ENCODE measurements around the gene ZBTB11. TPM values are rescaled to one million over a fixed set of nuclear protein-coding genes. Genes with fewer than 3 reads are reported as not detected.

Gene ZBTB11
- polyA plus RNA-seq, 1 of the 3 experiments (the other 2 are of a cell fraction), result 4.9 TPM

GRCh38 chr3:101676765-101677435, at the start of gene ZBTB11 (continued):
- TF ChIP-seq PBX3 (IDR thresholded peaks at IDR 0.05) (peak; percentile 61), MAX (IDR thresholded peaks at IDR 0.05; ENCODE audit: low read depth) (peak; percentile 95), YY1 (IDR thresholded peaks at IDR 0.05; ENCODE audit: low read depth) (peak; percentile 99), CHD2 (IDR thresholded peaks at IDR 0.05; ENCODE audit: low read length, partially characterized antibody) (peak; percentile 58), SMC3 (IDR thresholded peaks at IDR 0.05; ENCODE audit: low read depth, low read length) (peak; percentile 33), GABPA (IDR thresholded peaks at IDR 0.05; ENCODE audit: low read depth) (peak; percentile 93), EZH2phosphoT487 (IDR thresholded peaks at IDR 0.05; ENCODE audit: borderline replicate concordance, low read depth) (no peak), FOSL2 (IDR thresholded peaks at IDR 0.05; ENCODE audit: borderline replicate concordance, low read depth) (no peak), SIN3A (IDR thresholded peaks at IDR 0.05; ENCODE audit: borderline replicate concordance, low read depth, low read length) (peak; percentile 82), NFIC (IDR thresholded peaks at IDR 0.05; ENCODE audit: borderline replicate concordance) (no peak), TEAD4 (IDR thresholded peaks at IDR 0.05; ENCODE audit: borderline replicate concordance, insufficient read depth) (0 out of 2 replicates have a peak, but pooled peaks have one; percentile 8), RAD21 (IDR thresholded peaks at IDR 0.05; ENCODE audit: low read length) (peak; percentile 56), FOXM1 (IDR thresholded peaks at IDR 0.05; ENCODE audit: low read depth) (no peak), ELF1 (IDR thresholded peaks at IDR 0.05) (peak; percentile 47; the same call in 1 of the 2 replicates), FOXJ3 (CRISPR knock-in tag; IDR thresholded peaks at IDR 0.05) (peak; percentile 15; the same call in 1 of the 2 replicates), IRF3 (IDR thresholded peaks at IDR 0.05; ENCODE audit: low read depth, low read length) (peak; percentile 19; the same call in 1 of the 2 replicates)

DNA sequence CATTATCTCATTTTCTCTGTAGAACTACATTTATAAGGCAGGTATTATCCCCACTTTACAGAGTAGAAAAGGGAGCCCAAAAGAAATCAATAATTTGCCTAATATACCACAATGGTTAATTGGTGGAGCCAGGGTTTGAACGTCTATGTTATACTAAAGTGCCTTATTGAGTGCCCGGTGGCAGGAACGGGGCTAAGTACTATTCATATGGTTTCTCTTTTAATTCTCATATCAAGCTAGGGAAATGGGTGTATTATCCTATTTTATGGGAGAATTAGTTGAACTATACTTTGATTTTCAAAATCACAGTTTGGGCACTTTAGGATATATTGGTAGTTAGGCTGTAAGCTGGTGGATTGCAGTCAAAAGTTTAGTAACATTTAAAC, 49.0 kb upstream of the ZBTB11 start:
- H3K9me3 ChIP-seq, result no peaks in the 10 kb centered on the region; the same call in 1 of the 2 replicates
- peaks cover 9% of the 10 kb centered on the region for H3F3A ChIP-seq (replicated peaks; ENCODE audit: insufficient read depth)
- peak overlapping the region; percentile 68 to 92; a peak in 2 of 4 replicates for H3K27ac ChIP-seq (ENCODE audit: low read depth in 2 of 2, low read length in 1 of 2)
- H3K9me2 ChIP-seq, result no peaks in the 10 kb centered on the region
- no peaks in the 10 kb centered on the region for H3K27me3 ChIP-seq (ENCODE audit: insufficient read depth)
- POLR2A ChIA-PET, result no interaction called here
- H3K79me2 ChIP-seq (ENCODE audit: insufficient read depth), result peaks cover 39% of the 10 kb centered on the region
- no peak for DNase-seq
- no peaks in the 10 kb centered on the region for H4K20me1 ChIP-seq (ENCODE audit: insufficient read depth)
- H3K4me2 ChIP-seq, result peak overlapping the region; percentile 94
- H3K36me3 ChIP-seq (replicated peaks in 1 of 2; ENCODE audit: control insufficient read depth in 1 of 2, insufficient read depth in 2 of 2, low read length in 1 of 2), result peaks cover 18% of the 10 kb centered on the region in 2 experiments
- peak overlapping the region; percentile 96 for H3K9ac ChIP-seq
- peak overlapping the region; percentile 95; the same call in 1 of the 2 replicates for H2AFZ ChIP-seq (ENCODE audit: low read depth)
- CTCF ChIA-PET, result no interaction called here
- 13% methylated on average over 3 of the region's 3 CpGs for WGBS (ENCODE audit: low lambda C conversion rate)
- peak overlapping the region; percentile 86 to 99 for H3K4me3 ChIP-seq (ENCODE audit: low read depth in 2 of 2, low read length in 1 of 2)
- H3K4me1 ChIP-seq (ENCODE audit: control insufficient read depth in 1 of 2, insufficient read depth in 2 of 2, low read depth in 1 of 2, low read length in 1 of 2), result peaks cover 3 to 4% of the 10 kb centered on the region in 2 experiments; a peak in 3 of 4 replicates
- no peak for TF ChIP-seq EZH2phosphoT487 (IDR thresholded peaks at IDR 0.05; ENCODE audit: borderline replicate concordance, low read depth)
- TF ChIP-seq MAX (IDR thresholded peaks at IDR 0.05; ENCODE audit: low read depth), result no peak
- no peak for TF ChIP-seq ELF1 (IDR thresholded peaks at IDR 0.05)
- TF ChIP-seq MXI1 (IDR thresholded peaks at IDR 0.05; ENCODE audit: low read depth, low read length), result no peak
- no peak for TF ChIP-seq FOXJ3 (CRISPR knock-in tag; IDR thresholded peaks at IDR 0.05)
- TF ChIP-seq NFIC (IDR thresholded peaks at IDR 0.05; ENCODE audit: borderline replicate concordance), result no peak
- TF ChIP-seq RFX5 (IDR thresholded peaks at IDR 0.05; ENCODE audit: low read length), result no peak
- TF ChIP-seq, protein P1, sequence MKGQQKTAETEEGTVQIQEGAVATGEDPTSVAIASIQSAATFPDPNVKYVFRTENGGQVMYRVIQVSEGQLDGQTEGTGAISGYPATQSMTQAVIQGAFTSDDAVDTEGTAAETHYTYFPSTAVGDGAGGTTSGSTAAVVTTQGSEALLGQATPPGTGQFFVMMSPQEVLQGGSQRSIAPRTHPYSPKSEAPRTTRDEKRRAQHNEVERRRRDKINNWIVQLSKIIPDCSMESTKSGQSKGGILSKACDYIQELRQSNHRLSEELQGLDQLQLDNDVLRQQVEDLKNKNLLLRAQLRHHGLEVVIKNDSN (IDR thresholded peaks at IDR 0.05; ENCODE audit: borderline replicate concordance, low read depth), result no peak
- TF ChIP-seq REST (IDR thresholded peaks at IDR 0.05; ENCODE audit: low read depth, low read length), result no peak
- TF ChIP-seq, protein P2, sequence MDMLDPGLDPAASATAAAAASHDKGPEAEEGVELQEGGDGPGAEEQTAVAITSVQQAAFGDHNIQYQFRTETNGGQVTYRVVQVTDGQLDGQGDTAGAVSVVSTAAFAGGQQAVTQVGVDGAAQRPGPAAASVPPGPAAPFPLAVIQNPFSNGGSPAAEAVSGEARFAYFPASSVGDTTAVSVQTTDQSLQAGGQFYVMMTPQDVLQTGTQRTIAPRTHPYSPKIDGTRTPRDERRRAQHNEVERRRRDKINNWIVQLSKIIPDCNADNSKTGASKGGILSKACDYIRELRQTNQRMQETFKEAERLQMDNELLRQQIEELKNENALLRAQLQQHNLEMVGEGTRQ (IDR thresholded peaks at IDR 0.05; ENCODE audit: borderline replicate concordance, low read depth, low read length), result no peak
